Cardiac fibroblast (primary cell): Measurements from ENCODE around the gene PIP4K2A.

ENCODE experiments used
- DNase-seq, 2 donors: peaks; one replicate each; pipeline versions ENCODE4 v3.0.0 to v3.0.0-alpha.2; 2010; ENCODE audit warnings: low read depth in 2 of 2
- H3K4me3 ChIP-seq, 2 donors: replicated peaks in 1 of 2; 1 replicate in 1 of 2; 2 replicates in 1 of 2; pipeline ENCODE4 v1.5.1; 2011; ENCODE audit warnings: low read depth in 2 of 2, low read length in 2 of 2, mild to moderate bottlenecking in 2 of 2, moderate library complexity in 1 of 2
- CTCF ChIP-seq: IDR thresholded peaks from one replicate; pipeline ENCODE4 v1.5.1; 2011; ENCODE audit warnings: low read depth, mild to moderate bottlenecking, low read length, inconsistent platforms

Gene PIP4K2A

GRCh38 chr10:22686347-22686746, 28.0 kb downstream of the PIP4K2A start:
- no peak for DNase-seq
- no peak overlapping the region for H3K4me3 ChIP-seq
- no peak for TF ChIP-seq CTCF

GRCh38 chr10:22685926-22686325, 28.5 kb downstream of the PIP4K2A start:
- no peak overlapping the region for H3K4me3 ChIP-seq
- DNase-seq = peak; percentile 33 to 66
- no peak for TF ChIP-seq CTCF

GRCh38 chr10:22684699-22685098, 29.7 kb downstream of the PIP4K2A start:
- H3K4me3 ChIP-seq = no peak overlapping the region
- DNase-seq = no peak
- TF ChIP-seq CTCF = no peak

GRCh38 chr10:22683140-22683389, 31.3 kb downstream of the PIP4K2A start:
- H3K4me3 ChIP-seq = no peak overlapping the region
- no peak for TF ChIP-seq CTCF
- DNase-seq = peak in 1 of 2 donors; percentile 22

- TF ChIP-seq CTCF = no peak
- DNase-seq = peak; percentile 66 to 73
- no peak overlapping the region for H3K4me3 ChIP-seq
Observed at GRCh38 chr10:22682237-22683139, 31.9 kb downstream of the PIP4K2A start.

GRCh38 chr10:22681783-22682183, 32.6 kb downstream of the PIP4K2A start:
- peak; percentile 83 to 88 for DNase-seq
- TF ChIP-seq CTCF = no peak
- H3K4me3 ChIP-seq = no peak overlapping the region

GRCh38 chr10:22681301-22681700, 33.1 kb downstream of the PIP4K2A start:
- no peak for TF ChIP-seq CTCF

More at GRCh38 chr10:22681301-22681700, 33.1 kb downstream of the PIP4K2A start:
- H3K4me3 ChIP-seq = no peak overlapping the region
- no peak for DNase-seq
